Measurements from ENCODE around the gene ISCU.

DNA sequence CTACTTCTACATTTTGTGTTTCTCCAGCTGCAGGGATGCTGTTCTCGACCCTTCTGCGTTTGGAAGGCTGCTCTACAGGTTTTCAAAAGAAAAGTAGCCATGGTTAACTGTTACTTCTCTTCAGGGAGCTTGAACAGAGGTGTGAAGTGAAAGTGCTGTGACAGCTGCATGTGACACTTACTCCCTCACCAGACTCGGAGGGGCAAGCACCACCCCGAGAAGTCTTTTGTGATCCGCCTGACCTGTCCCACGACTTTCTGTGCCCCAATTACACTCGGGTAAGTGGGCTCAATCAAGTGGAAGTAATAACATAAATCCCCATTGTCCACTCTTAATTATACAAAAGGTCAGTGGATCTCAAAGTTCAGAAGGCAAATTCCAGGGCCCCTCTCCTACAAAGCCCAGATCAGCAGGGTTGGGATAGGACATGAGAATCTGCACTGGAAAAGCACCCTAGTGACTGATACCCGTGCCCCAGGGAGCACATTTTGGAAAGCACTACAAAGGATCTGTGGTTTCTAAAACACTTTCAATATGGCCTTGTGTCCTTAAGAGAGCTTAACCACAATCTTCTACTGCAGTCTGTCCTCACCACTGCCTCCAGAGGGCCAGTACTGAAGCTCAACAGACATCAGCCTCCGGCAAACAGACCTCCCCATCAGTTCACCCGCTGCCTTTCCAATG lies 35.8 kb upstream of the ISCU start:
- TF ChIP-seq, protein P1, sequence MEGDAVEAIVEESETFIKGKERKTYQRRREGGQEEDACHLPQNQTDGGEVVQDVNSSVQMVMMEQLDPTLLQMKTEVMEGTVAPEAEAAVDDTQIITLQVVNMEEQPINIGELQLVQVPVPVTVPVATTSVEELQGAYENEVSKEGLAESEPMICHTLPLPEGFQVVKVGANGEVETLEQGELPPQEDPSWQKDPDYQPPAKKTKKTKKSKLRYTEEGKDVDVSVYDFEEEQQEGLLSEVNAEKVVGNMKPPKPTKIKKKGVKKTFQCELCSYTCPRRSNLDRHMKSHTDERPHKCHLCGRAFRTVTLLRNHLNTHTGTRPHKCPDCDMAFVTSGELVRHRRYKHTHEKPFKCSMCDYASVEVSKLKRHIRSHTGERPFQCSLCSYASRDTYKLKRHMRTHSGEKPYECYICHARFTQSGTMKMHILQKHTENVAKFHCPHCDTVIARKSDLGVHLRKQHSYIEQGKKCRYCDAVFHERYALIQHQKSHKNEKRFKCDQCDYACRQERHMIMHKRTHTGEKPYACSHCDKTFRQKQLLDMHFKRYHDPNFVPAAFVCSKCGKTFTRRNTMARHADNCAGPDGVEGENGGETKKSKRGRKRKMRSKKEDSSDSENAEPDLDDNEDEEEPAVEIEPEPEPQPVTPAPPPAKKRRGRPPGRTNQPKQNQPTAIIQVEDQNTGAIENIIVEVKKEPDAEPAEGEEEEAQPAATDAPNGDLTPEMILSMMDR (IDR thresholded peaks at IDR 0.05): no peak
- no peak for TF ChIP-seq POLR2A (IDR thresholded peaks at IDR 0.05)

Measured in body of pancreas (tissue), 4 donors.